Testis (tissue), 2 donors: ENCODE results near the gene SNED1.

Experiments used
- POLR2A ChIP-seq: fragments of 450-650 bp; IDR thresholded peaks from one replicate; pipeline ENCODE4 v1.6.1; 2017; ENCODE audit warnings: antibody characterized with exemption, mild to moderate bottlenecking, moderate library complexity
- TF ChIP-seq, protein P1 (sequence below), 3 experiments: fragments of 450-650 bp in 2 of 3; fragments of 200-600 bp in 1 of 3; sonication (generic) in 1 of 3; IDR thresholded peaks; one replicate each; pipeline ENCODE4 v1.5.1; 2016 to 2019; ENCODE audit warnings: antibody characterized with exemption in 3 of 3, mild to moderate bottlenecking in 2 of 3, moderate library complexity in 1 of 3

- TF ChIP-seq POLR2A = no peak
- TF ChIP-seq, protein P1, sequence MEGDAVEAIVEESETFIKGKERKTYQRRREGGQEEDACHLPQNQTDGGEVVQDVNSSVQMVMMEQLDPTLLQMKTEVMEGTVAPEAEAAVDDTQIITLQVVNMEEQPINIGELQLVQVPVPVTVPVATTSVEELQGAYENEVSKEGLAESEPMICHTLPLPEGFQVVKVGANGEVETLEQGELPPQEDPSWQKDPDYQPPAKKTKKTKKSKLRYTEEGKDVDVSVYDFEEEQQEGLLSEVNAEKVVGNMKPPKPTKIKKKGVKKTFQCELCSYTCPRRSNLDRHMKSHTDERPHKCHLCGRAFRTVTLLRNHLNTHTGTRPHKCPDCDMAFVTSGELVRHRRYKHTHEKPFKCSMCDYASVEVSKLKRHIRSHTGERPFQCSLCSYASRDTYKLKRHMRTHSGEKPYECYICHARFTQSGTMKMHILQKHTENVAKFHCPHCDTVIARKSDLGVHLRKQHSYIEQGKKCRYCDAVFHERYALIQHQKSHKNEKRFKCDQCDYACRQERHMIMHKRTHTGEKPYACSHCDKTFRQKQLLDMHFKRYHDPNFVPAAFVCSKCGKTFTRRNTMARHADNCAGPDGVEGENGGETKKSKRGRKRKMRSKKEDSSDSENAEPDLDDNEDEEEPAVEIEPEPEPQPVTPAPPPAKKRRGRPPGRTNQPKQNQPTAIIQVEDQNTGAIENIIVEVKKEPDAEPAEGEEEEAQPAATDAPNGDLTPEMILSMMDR (IDR thresholded peaks at IDR 0.05) = no peak
Observed at GRCh38 chr2:241066171-241066892, 67.9 kb downstream of the SNED1 start.
